ENCODE data around the gene ANKRD40CL. TPM values are rescaled to one million over a fixed set of nuclear protein-coding genes. Genes with fewer than 3 reads are reported as not detected.

Gene ANKRD40CL
- not detected for total RNA-seq

GRCh38 chr17:50767446-50767845 lies at the start of gene ANKRD40CL:
ANKRD40CL (minus strand) TSS chr17:50767518; CDS start chr17:50766913, 605 bp downstream.
- Histone ChIP-seq H3K27me3 (no peaks in the 10 kb centered on the region), H3K4me3 (no peak within 1 kb of the TSS), H3K4me1 (peaks cover 0 to 35% (median 20%) of the 10 kb centered on the region in 4 donors), H3K36me3 (no peaks in the 10 kb centered on the region), H3K9me3 (no peaks in the 10 kb centered on the region), H3K27ac (peak within 1 kb of the TSS in 1 of 4 donors; percentile 54)
- no peak for DNase-seq (ENCODE audit: low spot score in 2 of 2)
- no peak for TF ChIP-seq POLR2A (IDR thresholded peaks at IDR 0.05)
- no peak for TF ChIP-seq EP300 (IDR thresholded peaks at IDR 0.05)
- TF ChIP-seq CTCF (IDR thresholded peaks at IDR 0.05), result no peak
- 88 to 90% methylated on average over 9 of the region's 9 CpGs for WGBS, 2 donors

GRCh38 chr17:50816271-50816670 lies 49.0 kb upstream of the ANKRD40CL start:
- Histone ChIP-seq H3K36me3 (no peaks in the 10 kb centered on the region), H3K9me3 (no peaks in the 10 kb centered on the region), H3K27ac (no peak overlapping the region), H3K27me3 (no peaks in the 10 kb centered on the region), H3K4me1 (peaks cover 0 to 10% (median 0%) of the 10 kb centered on the region in 4 donors), H3K4me3 (no peak overlapping the region)
- WGBS, 2 donors, result 81 to 98% methylated on average over 5 of the region's 5 CpGs
- no peak for TF ChIP-seq EP300 (IDR thresholded peaks at IDR 0.05)
- no peak for TF ChIP-seq CTCF (IDR thresholded peaks at IDR 0.05)
- no peak for TF ChIP-seq POLR2A (IDR thresholded peaks at IDR 0.05)
- DNase-seq (ENCODE audit: low spot score in 2 of 2), result no peak

DNA sequence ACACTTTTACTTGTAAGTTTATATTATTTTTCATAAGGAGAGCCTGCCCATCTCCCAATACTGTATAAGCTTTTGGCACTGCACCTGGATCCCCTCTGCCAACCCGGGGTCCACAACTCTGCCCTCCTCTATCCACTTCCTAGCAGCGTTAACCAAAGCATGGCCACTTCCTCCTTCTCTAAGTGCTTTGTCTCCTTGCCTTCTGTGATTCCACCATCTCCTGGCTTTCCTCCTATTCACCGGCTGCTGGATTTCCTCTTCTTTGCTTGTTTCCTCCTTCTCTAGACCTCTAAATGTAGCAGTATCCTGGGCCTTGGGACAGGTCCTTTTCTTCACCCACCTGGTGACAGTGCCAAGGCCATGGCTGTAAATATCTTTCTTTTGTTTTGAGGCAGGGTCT lies 48.1 kb upstream of the ANKRD40CL start:
- 62 to 66% methylated on average over 3 of the region's 3 CpGs for WGBS, 2 donors
- H3K9me3 ChIP-seq, result no peaks in the 10 kb centered on the region
- no peaks in the 10 kb centered on the region for H3K36me3 ChIP-seq
- DNase-seq (ENCODE audit: low spot score in 2 of 2), result no peak
- no peak overlapping the region for H3K4me3 ChIP-seq
- no peak overlapping the region for H3K27ac ChIP-seq
- H3K27me3 ChIP-seq, result no peaks in the 10 kb centered on the region
- TF ChIP-seq CTCF (IDR thresholded peaks at IDR 0.05) (no peak), EP300 (IDR thresholded peaks at IDR 0.05) (no peak), POLR2A (IDR thresholded peaks at IDR 0.05) (no peak)
- peaks cover 0 to 10% (median 0%) of the 10 kb centered on the region in 4 donors for H3K4me1 ChIP-seq

GRCh38 chr17:50813583-50813982 lies 46.3 kb upstream of the ANKRD40CL start:
- Histone ChIP-seq H3K4me1 (peaks cover 0 to 10% (median 0%) of the 10 kb centered on the region in 4 donors), H3K36me3 (no peaks in the 10 kb centered on the region), H3K9me3 (no peaks in the 10 kb centered on the region), H3K27me3 (no peaks in the 10 kb centered on the region), H3K27ac (no peak overlapping the region), H3K4me3 (no peak overlapping the region)
- no peak for DNase-seq (ENCODE audit: low spot score in 2 of 2)
- TF ChIP-seq CTCF (IDR thresholded peaks at IDR 0.05) (no peak), EP300 (IDR thresholded peaks at IDR 0.05) (no peak), POLR2A (IDR thresholded peaks at IDR 0.05) (no peak)

DNA sequence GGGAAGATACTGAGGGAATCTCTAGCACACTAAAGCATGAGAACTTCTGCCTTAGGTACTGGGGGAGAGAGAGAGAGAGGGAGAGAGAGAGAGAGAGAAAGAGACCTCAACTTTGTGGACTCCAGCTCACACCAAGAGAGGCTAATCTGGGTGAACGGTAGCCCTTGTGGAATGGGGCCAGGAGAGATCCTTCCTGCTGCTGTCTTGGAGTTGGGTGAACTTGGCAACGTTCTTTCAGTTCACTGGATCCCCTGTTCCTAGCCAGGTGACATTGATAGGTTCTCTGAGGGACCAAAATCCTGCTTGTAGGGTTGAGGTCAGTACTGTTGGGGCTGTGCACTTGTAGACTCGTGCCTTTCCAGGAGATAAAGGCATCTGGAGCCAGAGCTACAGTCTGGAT lies 41.6 kb upstream of the ANKRD40CL start:
- DNase-seq (ENCODE audit: low spot score in 2 of 2), result no peak
- 68 to 73% methylated on average over 3 of the region's 3 CpGs for WGBS, 2 donors
- Histone ChIP-seq H3K9me3 (no peaks in the 10 kb centered on the region), H3K36me3 (no peaks in the 10 kb centered on the region), H3K4me1 (no peaks in the 10 kb centered on the region), H3K27me3 (no peaks in the 10 kb centered on the region), H3K27ac (no peak overlapping the region), H3K4me3 (no peak overlapping the region)
- no peak for TF ChIP-seq POLR2A (IDR thresholded peaks at IDR 0.05)
- no peak for TF ChIP-seq CTCF (IDR thresholded peaks at IDR 0.05)
- no peak for TF ChIP-seq EP300 (IDR thresholded peaks at IDR 0.05)

All from tibial nerve (tissue), 4 donors.